Stimulated activated CD4-positive, alpha-beta T cell treated with anti-CD3 and anti-CD28 coated beads, TNF-alpha, amount 100 ng/mL, for 48 hours (primary cell): ENCODE results near the gene NHP2.
"Not testable (repeated sequence)": the region's sequence is repeated elsewhere in the genome, so short reads cannot be mapped to it uniquely, and the experiment has no call there.

Experiments
- DNase-seq, 3 donors: peaks; one replicate each; pipeline ENCODE4 v3.0.0-alpha.2; 2020; ENCODE audit warnings: low read depth in 3 of 3

The NHP2 gene

DNA sequence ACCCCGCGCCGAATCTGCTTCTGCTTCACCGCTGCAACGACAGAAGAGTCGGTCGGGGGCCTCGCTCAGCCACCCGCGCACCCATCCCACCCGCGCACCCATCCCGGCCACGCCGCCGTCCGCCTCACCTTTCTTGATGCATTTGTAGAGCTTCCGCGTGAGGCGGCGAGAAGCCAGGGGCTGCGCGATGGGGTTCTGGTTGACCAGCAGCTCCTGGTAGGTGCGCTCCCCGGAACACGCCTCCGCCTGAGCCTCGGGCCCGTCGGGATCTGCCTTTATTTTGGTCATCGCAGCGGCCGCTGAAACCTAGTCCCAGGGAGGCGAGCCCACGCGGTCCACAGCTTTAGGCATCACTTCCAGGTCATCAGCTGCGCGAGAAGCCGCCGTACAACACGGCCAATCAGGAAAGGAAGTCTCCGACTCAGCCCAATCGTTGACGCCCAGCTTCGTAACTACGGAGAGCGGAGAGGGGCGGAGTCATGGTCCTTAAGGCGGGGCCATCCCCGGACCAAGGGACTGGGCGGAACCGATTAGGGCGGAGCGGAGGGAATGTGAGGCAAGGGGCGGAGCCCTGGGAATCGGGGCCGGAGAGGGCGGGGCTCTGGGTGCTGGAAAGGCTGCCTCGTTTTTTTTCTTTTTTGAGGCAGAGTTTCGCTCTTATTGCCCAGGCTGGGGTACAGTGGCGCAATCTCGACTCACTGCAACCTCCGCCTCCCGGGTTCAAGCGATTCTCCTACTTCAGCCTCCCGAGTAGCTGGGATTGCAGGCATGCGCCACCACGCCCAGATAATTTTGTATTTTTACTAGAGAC lies at the start of gene NHP2:
NHP2 (minus strand) TSS at position 356 of the 811 bp plus-strand sequence; CDS start at position 288, 68 bp downstream.
- DNase-seq, result peak; percentile 97 to 99 (median 97)

GRCh38 chr5:178202541-178202940 lies 48.9 kb upstream of the NHP2 start:
- no peak for DNase-seq

DNA sequence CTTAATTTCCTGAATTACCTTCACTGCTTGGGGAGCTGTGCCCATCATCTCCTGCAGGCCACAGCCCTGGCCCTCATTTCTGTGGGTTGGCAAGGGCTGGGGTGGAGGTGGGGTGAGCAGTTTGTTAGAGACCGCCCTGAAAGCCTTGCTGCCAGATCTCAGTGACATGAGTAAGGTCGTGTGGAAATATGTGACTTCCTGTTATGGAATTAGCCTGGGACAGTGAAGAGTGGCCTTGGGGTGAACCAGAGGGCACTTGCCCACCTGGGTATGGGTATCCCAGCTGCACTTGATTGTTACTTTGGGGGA lies 48.2 kb upstream of the NHP2 start:
- no peak for DNase-seq

DNA sequence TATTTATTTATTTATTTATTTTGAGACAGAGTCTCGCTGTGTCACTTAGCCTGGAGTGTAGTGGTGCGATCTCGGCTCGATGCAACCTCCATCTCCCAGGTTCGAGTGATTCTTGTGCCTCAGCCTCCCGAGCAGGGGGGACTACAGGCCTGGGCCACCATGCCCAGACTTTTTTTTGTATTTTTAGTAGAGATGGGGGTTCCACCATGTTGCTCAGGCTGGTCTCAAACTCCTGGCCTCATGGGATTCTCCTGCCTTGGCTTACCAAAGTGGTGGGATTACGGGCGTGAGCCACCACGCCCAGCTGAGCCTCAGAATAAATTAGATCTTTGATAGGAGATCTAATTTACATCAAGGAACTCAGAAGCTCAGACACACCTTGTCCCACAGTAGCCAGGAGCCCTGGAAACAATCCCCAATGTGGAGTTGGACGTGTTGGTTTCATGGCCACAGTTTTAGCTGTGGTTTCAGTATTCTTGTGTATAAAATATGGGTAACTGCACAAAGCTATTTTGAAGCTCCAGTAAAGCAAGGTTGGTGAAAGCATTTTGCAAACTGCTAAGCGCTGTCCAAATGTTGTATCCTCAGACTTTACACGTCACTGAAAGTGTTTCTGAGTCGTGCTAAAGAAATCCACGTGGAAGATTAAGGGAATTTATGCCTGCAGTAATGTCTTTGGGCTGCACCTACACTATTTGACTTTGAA lies 47.7 kb upstream of the NHP2 start:
- no peak for DNase-seq

GRCh38 chr5:178199581-178200434 lies 46.1 kb upstream of the NHP2 start:
- no peak for DNase-seq

DNA sequence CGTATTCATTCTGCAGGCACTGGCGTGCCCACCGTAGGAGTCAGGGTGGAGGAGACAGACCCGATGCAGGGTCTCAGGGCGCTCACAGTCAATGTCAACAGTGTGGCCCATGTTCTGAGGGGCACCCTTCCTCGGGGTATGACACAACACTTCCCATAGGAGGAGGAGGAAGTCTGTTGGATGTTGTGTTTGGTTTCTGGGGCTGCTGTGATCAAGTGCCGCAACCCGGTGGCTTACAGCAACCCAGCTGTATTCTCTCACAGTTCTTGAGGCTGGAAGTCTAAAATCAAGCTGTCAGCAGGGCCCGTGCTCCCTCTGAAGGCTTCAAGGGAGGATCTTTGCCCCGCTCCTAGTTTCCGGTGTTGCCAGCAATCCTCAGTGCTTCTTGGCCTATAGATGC lies 45.0 kb upstream of the NHP2 start:
- DNase-seq, result no peak

DNA sequence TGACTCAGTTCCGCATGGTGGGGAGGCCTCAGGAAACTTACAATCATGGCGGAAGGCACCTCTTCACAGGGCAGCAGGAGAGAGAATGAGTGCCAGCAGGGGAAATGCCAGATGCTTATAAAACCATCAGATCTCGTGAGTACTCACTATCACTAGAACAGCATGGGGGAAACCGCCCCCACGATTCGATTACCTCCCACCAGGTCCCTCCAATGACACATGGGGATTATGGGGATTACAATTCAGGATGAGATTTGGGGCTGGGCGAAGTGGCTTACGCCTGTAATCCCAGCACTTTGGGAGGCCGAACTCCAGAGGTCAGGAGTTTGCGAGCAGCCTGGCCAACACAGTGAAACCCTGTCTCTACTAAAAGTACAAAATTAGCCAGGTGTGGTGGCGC lies 44.5 kb upstream of the NHP2 start:
- DNase-seq, result not testable (repeated sequence)

- no peak for DNase-seq
These were observed 43.3 kb upstream of the NHP2 start for GRCh38 chr5:178196986-178197385.

GRCh38 chr5:178196281-178196812 lies 42.7 kb upstream of the NHP2 start:
- DNase-seq, result no peak

- no peak for DNase-seq
These were observed 40.3 kb upstream of the NHP2 start for GRCh38 chr5:178194026-178194425.

GRCh38 chr5:178193251-178193809 lies 39.6 kb upstream of the NHP2 start:
- DNase-seq, result no peak

DNA sequence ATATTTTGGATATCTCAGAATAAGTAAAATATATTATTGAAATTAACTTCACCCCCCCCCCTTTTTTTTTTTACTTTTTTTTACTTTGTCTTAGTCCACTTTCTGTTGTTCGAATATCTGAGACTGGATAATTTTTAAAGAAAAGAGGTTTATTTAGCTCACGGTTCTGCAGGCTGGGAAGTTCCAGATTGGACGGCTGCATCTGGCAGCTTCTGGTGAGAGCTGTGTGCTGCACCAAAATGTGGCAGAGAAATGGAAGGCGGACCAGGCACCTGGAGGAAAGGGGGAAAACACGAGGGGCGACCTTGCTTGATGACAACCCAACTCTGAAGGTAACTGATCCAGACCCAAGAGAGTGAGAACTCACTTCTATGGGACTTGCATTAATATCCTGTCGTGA lies 39.1 kb upstream of the NHP2 start:
- no peak for DNase-seq

GRCh38 chr5:178192244-178192643 lies 38.6 kb upstream of the NHP2 start:
- DNase-seq, result no peak

DNA sequence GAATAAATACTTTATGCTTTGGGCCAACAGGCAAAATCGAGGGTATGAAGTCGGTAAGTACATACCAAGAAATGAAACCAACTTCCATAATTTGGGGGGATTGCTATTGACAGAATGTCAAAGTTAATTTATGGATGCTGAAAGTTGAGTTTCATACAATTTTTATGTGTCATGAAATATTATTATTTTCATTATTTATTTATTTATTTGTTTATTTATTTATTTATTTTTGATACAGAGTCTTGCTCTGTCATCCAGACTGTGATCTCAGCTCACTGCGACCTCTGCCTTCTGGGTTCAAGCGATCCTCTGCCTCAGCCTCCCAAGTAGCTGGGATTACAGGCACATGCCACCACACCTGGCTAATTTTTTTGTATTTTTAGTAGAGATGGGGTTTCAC lies 38.0 kb upstream of the NHP2 start:
- DNase-seq, result no peak

DNA sequence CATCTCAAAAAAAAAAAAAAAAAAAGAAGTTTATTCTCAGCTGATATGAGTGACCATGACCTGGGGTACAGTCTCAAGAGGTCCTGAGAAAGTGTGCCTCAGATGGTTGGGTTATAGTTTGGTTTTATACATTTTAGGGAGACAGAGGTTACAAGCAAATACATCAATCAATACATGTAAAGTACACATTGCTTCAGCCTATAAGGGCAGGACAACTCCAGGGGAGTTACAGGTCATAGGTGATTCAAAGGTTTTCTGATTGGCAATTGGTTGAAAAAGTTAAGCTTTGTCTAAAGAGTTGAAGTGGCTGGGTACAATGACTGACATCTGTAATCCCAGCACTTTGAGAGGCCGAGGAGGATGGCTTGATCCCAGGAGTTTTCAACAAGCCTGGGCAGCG lies 35.7 kb upstream of the NHP2 start:
- DNase-seq, result no peak

- DNase-seq, result no peak
These were observed 33.3 kb upstream of the NHP2 start, which contains the start of gene GMCL2 for GRCh38 chr5:178187014-178187413. Gene GMCL2, minus strand, starts transcription at chr5:178187371. Its CDS starts 72 bp downstream, at chr5:178187299.

DNA sequence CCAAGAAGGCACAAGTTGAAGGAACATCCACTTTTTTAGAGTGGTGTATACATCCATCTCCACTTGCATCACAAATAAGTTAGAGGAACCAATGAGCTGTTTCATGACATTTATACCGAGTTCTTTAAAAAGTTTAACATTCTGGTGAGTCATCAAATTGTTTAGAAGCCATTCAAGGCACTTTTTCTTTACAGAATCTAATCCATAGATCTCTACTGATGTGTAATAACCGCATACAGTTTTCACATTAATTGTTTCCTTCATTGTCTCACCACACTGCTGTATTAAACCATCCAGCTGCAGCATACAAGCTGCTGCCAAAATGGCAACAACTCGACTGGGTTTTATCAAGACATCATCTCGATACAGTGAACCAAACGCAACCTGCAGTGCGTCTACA lies 32.7 kb upstream of the NHP2 start:
- DNase-seq, result no peak

- DNase-seq, result no peak
These were observed 28.6 kb upstream of the NHP2 start for GRCh38 chr5:178182158-178182876.

GRCh38 chr5:178180141-178180863 lies 26.6 kb upstream of the NHP2 start:
- DNase-seq, result no peak

DNA sequence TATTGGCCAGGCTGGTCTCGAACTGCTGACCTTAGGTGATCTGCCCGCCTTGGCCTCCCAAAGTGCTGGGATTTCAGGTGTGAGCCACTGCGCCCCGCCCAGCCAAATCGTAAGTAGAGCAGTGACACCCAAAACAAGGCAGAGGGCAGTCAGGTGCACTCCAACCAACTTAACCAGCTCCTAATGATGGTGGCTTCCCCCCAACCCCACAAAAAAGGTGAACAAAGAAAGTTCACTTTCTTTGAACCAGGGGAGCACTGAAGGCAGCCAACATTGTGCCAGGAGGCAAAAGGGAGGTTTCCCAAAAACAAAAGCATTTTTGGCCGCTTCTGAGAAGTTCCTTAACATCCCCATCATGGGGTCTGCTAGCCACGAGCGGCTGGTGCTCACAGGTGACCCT lies 23.9 kb upstream of the NHP2 start:
- no peak for DNase-seq
